ENCODE data around the gene PAK6.

PAK6 gene

GRCh38 chr15:40316931-40317330 is 78.1 kb downstream of the PAK6 start:
- TF ChIP-seq CTCF (IDR thresholded peaks at IDR 0.05; ENCODE audit: low read depth, low read length) (no peak), EZH2phosphoT487 (IDR thresholded peaks at IDR 0.05; ENCODE audit: low read depth) (no peak)
- H3K27me3 ChIP-seq (ENCODE audit: low read depth, low read length): peaks cover 29% of the 10 kb centered on the region
- no peak overlapping the region for H3K9ac ChIP-seq (ENCODE audit: low read length)
- no peaks in the 10 kb centered on the region for H3K79me2 ChIP-seq (ENCODE audit: low read length)
- H3K36me3 ChIP-seq (replicated peaks; ENCODE audit: low read depth, low read length): no peaks in the 10 kb centered on the region
- H3K4me1 ChIP-seq (ENCODE audit: low read length): peaks cover 33% of the 10 kb centered on the region
- no peaks in the 10 kb centered on the region for H3K9me3 ChIP-seq (ENCODE audit: insufficient read depth, low read length)
- H3K4me3 ChIP-seq (ENCODE audit: low read length): peak overlapping the region; percentile 50
- H2AFZ ChIP-seq (ENCODE audit: low read depth, low read length): no peak overlapping the region
- H3K27ac ChIP-seq (ENCODE audit: low read length): peak overlapping the region; percentile 32
- peak overlapping the region; percentile 74 for H3K4me2 ChIP-seq (ENCODE audit: low read length)
- H4K20me1 ChIP-seq (ENCODE audit: insufficient read depth, low read length): no peaks in the 10 kb centered on the region

GRCh38 chr15:40317580-40317979 is 78.7 kb downstream of the PAK6 start:
- Histone ChIP-seq H3K4me3 (ENCODE audit: low read length) (peak overlapping the region; percentile 50), H3K9ac (ENCODE audit: low read length) (0 out of 2 replicates have a peak overlapping the region, but pooled peaks have one; percentile 9), H3K9me3 (ENCODE audit: insufficient read depth, low read length) (no peaks in the 10 kb centered on the region), H3K36me3 (replicated peaks; ENCODE audit: low read depth, low read length) (no peaks in the 10 kb centered on the region), H3K79me2 (ENCODE audit: low read length) (no peaks in the 10 kb centered on the region), H4K20me1 (ENCODE audit: insufficient read depth, low read length) (no peaks in the 10 kb centered on the region), H3K4me2 (ENCODE audit: low read length) (peak overlapping the region; percentile 74), H2AFZ (ENCODE audit: low read depth, low read length) (no peak overlapping the region), H3K4me1 (ENCODE audit: low read length) (peaks cover 36% of the 10 kb centered on the region), H3K27me3 (ENCODE audit: low read depth, low read length) (peaks cover 22% of the 10 kb centered on the region), H3K27ac (ENCODE audit: low read length) (peak overlapping the region; percentile 32)
- TF ChIP-seq CTCF (IDR thresholded peaks at IDR 0.05; ENCODE audit: low read depth, low read length) (no peak), EZH2phosphoT487 (IDR thresholded peaks at IDR 0.05; ENCODE audit: low read depth) (no peak)

DNA sequence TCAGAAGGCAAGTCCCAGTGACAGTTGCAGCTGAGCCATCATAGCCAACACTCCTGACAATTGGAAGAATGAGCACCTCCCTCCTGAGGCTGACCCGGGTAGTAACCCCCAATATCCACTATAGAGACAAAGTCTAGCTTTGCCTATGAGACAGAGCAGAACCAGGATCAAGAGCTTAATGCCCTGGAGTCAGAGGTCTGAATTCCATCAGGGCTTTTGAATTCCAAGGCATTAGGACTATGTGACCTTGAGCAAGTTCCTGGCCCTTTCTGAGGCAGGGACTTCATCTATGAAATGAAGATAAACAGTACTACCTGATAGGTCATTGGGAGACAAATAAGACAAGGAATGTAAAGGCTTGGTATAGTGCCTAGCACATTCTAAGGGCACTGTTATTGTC is 81.5 kb downstream of the PAK6 start:
- Histone ChIP-seq H4K20me1 (ENCODE audit: insufficient read depth, low read length) (0 out of 2 replicates have a peak, but pooled peaks cover 6% of the 10 kb centered on the region), H3K79me2 (ENCODE audit: low read length) (no peaks in the 10 kb centered on the region), H3K9ac (ENCODE audit: low read length) (no peak overlapping the region), H3K27me3 (ENCODE audit: low read depth, low read length) (peaks cover 7% of the 10 kb centered on the region), H3K4me3 (ENCODE audit: low read length) (no peak overlapping the region), H3K4me2 (ENCODE audit: low read length) (no peak overlapping the region), H3K36me3 (replicated peaks; ENCODE audit: low read depth, low read length) (peaks cover 6% of the 10 kb centered on the region), H3K9me3 (ENCODE audit: insufficient read depth, low read length) (no peaks in the 10 kb centered on the region), H2AFZ (ENCODE audit: low read depth, low read length) (no peak overlapping the region), H3K27ac (ENCODE audit: low read length) (no peak overlapping the region), H3K4me1 (ENCODE audit: low read length) (peaks cover 41% of the 10 kb centered on the region)
- TF ChIP-seq CTCF (IDR thresholded peaks at IDR 0.05; ENCODE audit: low read depth, low read length): no peak
- no peak for TF ChIP-seq EZH2phosphoT487 (IDR thresholded peaks at IDR 0.05; ENCODE audit: low read depth)

- no peak overlapping the region for H3K27ac ChIP-seq (ENCODE audit: low read length)
- H3K79me2 ChIP-seq (ENCODE audit: low read length): 0 out of 2 replicates have a peak, but pooled peaks cover 2% of the 10 kb centered on the region
- TF ChIP-seq CTCF (IDR thresholded peaks at IDR 0.05; ENCODE audit: low read depth, low read length): peak; percentile 86
- TF ChIP-seq EZH2phosphoT487 (IDR thresholded peaks at IDR 0.05; ENCODE audit: low read depth): no peak
- H3K9me3 ChIP-seq (ENCODE audit: insufficient read depth, low read length): no peaks in the 10 kb centered on the region
- H3K27me3 ChIP-seq (ENCODE audit: low read depth, low read length): peaks cover 2% of the 10 kb centered on the region; the same call in 1 of the 2 replicates
- H3K4me2 ChIP-seq (ENCODE audit: low read length): no peak overlapping the region
- H3K4me3 ChIP-seq (ENCODE audit: low read length): no peak overlapping the region
- H2AFZ ChIP-seq (ENCODE audit: low read depth, low read length): no peak overlapping the region
- peaks cover 11% of the 10 kb centered on the region for H3K36me3 ChIP-seq (replicated peaks; ENCODE audit: low read depth, low read length)
- 0 out of 2 replicates have a peak, but pooled peaks cover 9% of the 10 kb centered on the region for H4K20me1 ChIP-seq (ENCODE audit: insufficient read depth, low read length)
- H3K4me1 ChIP-seq (ENCODE audit: low read length): peaks cover 46% of the 10 kb centered on the region
- H3K9ac ChIP-seq (ENCODE audit: low read length): no peak overlapping the region
Measured at GRCh38 chr15:40320931-40321371, 82.1 kb downstream of the PAK6 start.
